ENCODE results near the gene GALNT9. TPM values are rescaled to one million over a fixed set of nuclear protein-coding genes. Genes with fewer than 3 reads are reported as not detected.

Gene GALNT9
- total and polyA plus RNA-seq, 2 donors (not counting 1 experiment from before 2014, with no cell fraction given) = 0.10 to 2.8 TPM

DNA sequence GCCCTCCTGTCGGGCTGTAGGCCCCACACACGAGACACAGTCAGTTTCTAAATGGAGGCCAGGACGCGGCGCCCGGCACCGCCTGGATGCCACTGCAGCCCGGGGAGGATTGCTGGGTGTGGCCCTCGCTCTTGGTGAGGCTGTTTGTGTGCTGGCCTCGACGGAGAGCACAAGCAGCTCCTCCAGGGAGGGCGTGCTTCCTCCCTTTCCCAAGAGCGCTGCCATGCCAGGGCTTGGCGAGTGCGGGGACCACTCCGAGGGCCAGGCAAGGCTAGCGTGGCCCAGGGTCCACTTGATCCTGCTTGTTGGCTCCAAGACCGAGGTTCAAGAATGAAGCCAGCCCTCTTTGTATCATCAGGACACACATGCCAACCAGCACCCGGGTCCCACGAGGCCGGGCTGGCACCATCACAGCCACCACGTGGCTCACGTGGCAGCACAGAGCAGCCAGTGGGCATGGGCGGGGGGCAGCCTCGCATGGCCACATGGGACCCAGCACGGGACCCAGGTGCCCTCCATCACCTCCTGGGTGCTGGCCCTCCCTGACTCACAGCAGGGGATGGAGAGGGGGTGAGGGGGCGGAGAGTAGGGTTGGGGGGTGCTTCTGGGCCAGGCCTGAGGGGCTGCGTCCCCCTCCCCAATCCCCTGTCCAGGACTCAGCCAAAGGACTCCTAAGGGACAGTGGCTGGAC, 113.9 kb downstream of the GALNT9 start:
- Histone ChIP-seq H3K27me3 (ENCODE audit: control insufficient read depth, insufficient read depth, low read length) (no peaks in the 10 kb centered on the region), H3K9me3 (ENCODE audit: control insufficient read depth, insufficient read depth, low read depth, low read length) (peaks cover 1% of the 10 kb centered on the region)
- no peak for DNase-seq (ENCODE audit: low read depth in 2 of 2)

DNA sequence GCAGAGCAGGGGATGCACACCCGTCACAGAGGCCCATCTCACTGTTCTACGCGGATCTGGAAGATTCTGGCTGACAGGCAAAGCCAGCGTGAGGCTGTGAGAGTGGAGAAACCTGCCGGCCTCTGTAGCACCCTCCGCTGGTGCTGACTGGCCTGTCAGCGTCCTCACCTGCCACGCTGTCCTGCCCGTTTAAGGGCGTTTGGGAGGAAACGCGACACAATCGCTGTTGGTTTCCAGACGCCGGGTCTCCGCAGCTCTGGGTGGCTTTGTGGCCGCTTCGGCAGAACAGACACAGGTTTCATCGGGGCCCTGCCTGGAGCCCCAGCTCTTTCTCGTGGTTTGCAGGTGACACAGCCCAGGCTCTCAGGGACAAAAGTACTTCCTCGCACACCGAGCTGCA, 114.5 kb downstream of the GALNT9 start:
- Histone ChIP-seq H3K27me3 (ENCODE audit: control insufficient read depth, insufficient read depth, low read length) (no peaks in the 10 kb centered on the region), H3K79me2 (ENCODE audit: control insufficient read depth, insufficient read depth, low read length) (no peaks in the 10 kb centered on the region), H3K9me3 (ENCODE audit: control insufficient read depth, insufficient read depth, low read depth, low read length) (peaks cover 1% of the 10 kb centered on the region), H3K4me1 (ENCODE audit: control insufficient read depth, extremely low read depth, insufficient read depth, low read length) (no peaks in the 10 kb centered on the region), H3K9ac (ENCODE audit: insufficient read depth, low read length) (no peak overlapping the region), H3K27ac (ENCODE audit: insufficient read depth, low read length) (no peak overlapping the region), H2AFZ (ENCODE audit: low read length) (no peak overlapping the region), H3K4me2 (ENCODE audit: extremely low read depth, insufficient read depth, low read length) (no peak overlapping the region), H3K36me3 (ENCODE audit: control insufficient read depth, insufficient read depth, low read length) (no peaks in the 10 kb centered on the region), H3K4me3 (replicated peaks in 1 of 4; ENCODE audit: control extremely low read depth in 1 of 4, insufficient read depth in 1 of 4, low read depth in 3 of 4, low read length in 4 of 4) (no peak overlapping the region), H4K20me1 (ENCODE audit: control insufficient read depth, extremely low read depth, insufficient read depth, low read length) (no peaks in the 10 kb centered on the region)
- TF ChIP-seq, protein P1, sequence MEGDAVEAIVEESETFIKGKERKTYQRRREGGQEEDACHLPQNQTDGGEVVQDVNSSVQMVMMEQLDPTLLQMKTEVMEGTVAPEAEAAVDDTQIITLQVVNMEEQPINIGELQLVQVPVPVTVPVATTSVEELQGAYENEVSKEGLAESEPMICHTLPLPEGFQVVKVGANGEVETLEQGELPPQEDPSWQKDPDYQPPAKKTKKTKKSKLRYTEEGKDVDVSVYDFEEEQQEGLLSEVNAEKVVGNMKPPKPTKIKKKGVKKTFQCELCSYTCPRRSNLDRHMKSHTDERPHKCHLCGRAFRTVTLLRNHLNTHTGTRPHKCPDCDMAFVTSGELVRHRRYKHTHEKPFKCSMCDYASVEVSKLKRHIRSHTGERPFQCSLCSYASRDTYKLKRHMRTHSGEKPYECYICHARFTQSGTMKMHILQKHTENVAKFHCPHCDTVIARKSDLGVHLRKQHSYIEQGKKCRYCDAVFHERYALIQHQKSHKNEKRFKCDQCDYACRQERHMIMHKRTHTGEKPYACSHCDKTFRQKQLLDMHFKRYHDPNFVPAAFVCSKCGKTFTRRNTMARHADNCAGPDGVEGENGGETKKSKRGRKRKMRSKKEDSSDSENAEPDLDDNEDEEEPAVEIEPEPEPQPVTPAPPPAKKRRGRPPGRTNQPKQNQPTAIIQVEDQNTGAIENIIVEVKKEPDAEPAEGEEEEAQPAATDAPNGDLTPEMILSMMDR (conservative IDR thresholded peaks at IDR 0.05 in 1 of 2, IDR thresholded peaks at IDR 0.05 in 1 of 2; ENCODE audit: low read depth in 1 of 2, low read length in 2 of 2) = no peak
- no peak for TF ChIP-seq EZH2 (IDR thresholded peaks at IDR 0.05; ENCODE audit: low read length, missing control alignments)
- DNase-seq (ENCODE audit: low read depth in 2 of 2) = no peak

More for the DNA sequence above, 113.9 kb downstream of the GALNT9 start:
- Histone ChIP-seq H3K27ac (ENCODE audit: insufficient read depth, low read length) (no peak overlapping the region), H3K4me2 (ENCODE audit: extremely low read depth, insufficient read depth, low read length) (no peak overlapping the region), H3K9ac (ENCODE audit: insufficient read depth, low read length) (no peak overlapping the region), H2AFZ (ENCODE audit: low read length) (no peak overlapping the region), H3K36me3 (ENCODE audit: control insufficient read depth, insufficient read depth, low read length) (no peaks in the 10 kb centered on the region), H3K4me1 (ENCODE audit: control insufficient read depth, extremely low read depth, insufficient read depth, low read length) (no peaks in the 10 kb centered on the region), H3K79me2 (ENCODE audit: control insufficient read depth, insufficient read depth, low read length) (no peaks in the 10 kb centered on the region), H4K20me1 (ENCODE audit: control insufficient read depth, extremely low read depth, insufficient read depth, low read length) (no peaks in the 10 kb centered on the region), H3K4me3 (replicated peaks in 1 of 4; ENCODE audit: control extremely low read depth in 1 of 4, insufficient read depth in 1 of 4, low read depth in 3 of 4, low read length in 4 of 4) (no peak overlapping the region)
- TF ChIP-seq, protein P1 (conservative IDR thresholded peaks at IDR 0.05 in 1 of 2, IDR thresholded peaks at IDR 0.05 in 1 of 2; ENCODE audit: low read depth in 1 of 2, low read length in 2 of 2) = no peak
- no peak for TF ChIP-seq EZH2 (IDR thresholded peaks at IDR 0.05; ENCODE audit: low read length, missing control alignments)

DNA sequence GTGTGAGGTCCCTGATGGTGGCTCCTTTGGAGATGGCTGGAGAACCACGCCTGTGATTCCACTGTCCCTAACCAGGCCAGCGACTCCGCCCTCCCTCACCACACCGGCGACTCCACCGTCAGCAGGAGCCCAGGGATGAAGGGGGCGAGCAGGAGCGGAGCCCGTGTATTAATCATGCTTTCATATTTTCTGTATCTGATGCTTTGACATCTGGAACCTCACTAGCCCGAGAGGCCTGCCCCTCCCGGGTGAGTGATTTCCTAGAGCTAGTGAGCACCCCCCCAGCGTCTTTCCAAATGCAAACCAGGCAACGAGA, 115.3 kb downstream of the GALNT9 start:
- H4K20me1 ChIP-seq (ENCODE audit: control insufficient read depth, extremely low read depth, insufficient read depth, low read length) = no peaks in the 10 kb centered on the region
- no peak overlapping the region for H3K27ac ChIP-seq (ENCODE audit: insufficient read depth, low read length)
- H3K4me3 ChIP-seq (replicated peaks in 1 of 4; ENCODE audit: control extremely low read depth in 1 of 4, insufficient read depth in 1 of 4, low read depth in 3 of 4, low read length in 4 of 4) = no peak overlapping the region
- H3K4me2 ChIP-seq (ENCODE audit: extremely low read depth, insufficient read depth, low read length) = no peak overlapping the region
- peaks cover 1% of the 10 kb centered on the region for H3K9me3 ChIP-seq (ENCODE audit: control insufficient read depth, insufficient read depth, low read depth, low read length)
- H3K27me3 ChIP-seq (ENCODE audit: control insufficient read depth, insufficient read depth, low read length) = no peaks in the 10 kb centered on the region
- DNase-seq (ENCODE audit: low read depth in 2 of 2) = no peak
- H3K4me1 ChIP-seq (ENCODE audit: control insufficient read depth, extremely low read depth, insufficient read depth, low read length) = no peaks in the 10 kb centered on the region
- no peaks in the 10 kb centered on the region for H3K79me2 ChIP-seq (ENCODE audit: control insufficient read depth, insufficient read depth, low read length)
- H3K9ac ChIP-seq (ENCODE audit: insufficient read depth, low read length) = no peak overlapping the region
- TF ChIP-seq, protein P1 (conservative IDR thresholded peaks at IDR 0.05 in 1 of 2, IDR thresholded peaks at IDR 0.05 in 1 of 2; ENCODE audit: low read depth in 1 of 2, low read length in 2 of 2) = no peak
- TF ChIP-seq EZH2 (IDR thresholded peaks at IDR 0.05; ENCODE audit: low read length, missing control alignments) = no peak
- H3K36me3 ChIP-seq (ENCODE audit: control insufficient read depth, insufficient read depth, low read length) = no peaks in the 10 kb centered on the region
- H2AFZ ChIP-seq (ENCODE audit: low read length) = no peak overlapping the region
